Neural progenitor cell (in vitro differentiated cells): ENCODE measurements around the gene ZFPL1.

Experiments
- CTCF ChIP-seq: fragments of 200-600 bp; sonication (generic); IDR thresholded peaks from 2 replicates; pipeline ENCODE4 v1.5.1; 2017; ENCODE audit warnings: antibody characterized with exemption, mild to moderate bottlenecking
- EZH2 ChIP-seq: fragments of 200-600 bp; sonication (generic); IDR thresholded peaks from 2 replicates; pipeline ENCODE4 v1.6.1; 2017; ENCODE audit warnings: antibody characterized with exemption, mild to moderate bottlenecking, moderate library complexity
- EZH2phosphoT487 ChIP-seq: fragments of 200-600 bp; sonication (generic); IDR thresholded peaks from 2 replicates; pipeline ENCODE4 v1.6.1; 2017; ENCODE audit warnings: antibody characterized with exemption

- peak; percentile 57 for TF ChIP-seq CTCF
- TF ChIP-seq EZH2: no peak
- TF ChIP-seq EZH2phosphoT487: no peak
Observed at GRCh38 chr11:65060913-65061408, 23.1 kb upstream of the ZFPL1 start.
